ENCODE results near the gene PLCH2. TPM values are rescaled to one million over a fixed set of nuclear protein-coding genes. Genes with fewer than 3 reads are reported as not detected.

PLCH2 gene, protein sequence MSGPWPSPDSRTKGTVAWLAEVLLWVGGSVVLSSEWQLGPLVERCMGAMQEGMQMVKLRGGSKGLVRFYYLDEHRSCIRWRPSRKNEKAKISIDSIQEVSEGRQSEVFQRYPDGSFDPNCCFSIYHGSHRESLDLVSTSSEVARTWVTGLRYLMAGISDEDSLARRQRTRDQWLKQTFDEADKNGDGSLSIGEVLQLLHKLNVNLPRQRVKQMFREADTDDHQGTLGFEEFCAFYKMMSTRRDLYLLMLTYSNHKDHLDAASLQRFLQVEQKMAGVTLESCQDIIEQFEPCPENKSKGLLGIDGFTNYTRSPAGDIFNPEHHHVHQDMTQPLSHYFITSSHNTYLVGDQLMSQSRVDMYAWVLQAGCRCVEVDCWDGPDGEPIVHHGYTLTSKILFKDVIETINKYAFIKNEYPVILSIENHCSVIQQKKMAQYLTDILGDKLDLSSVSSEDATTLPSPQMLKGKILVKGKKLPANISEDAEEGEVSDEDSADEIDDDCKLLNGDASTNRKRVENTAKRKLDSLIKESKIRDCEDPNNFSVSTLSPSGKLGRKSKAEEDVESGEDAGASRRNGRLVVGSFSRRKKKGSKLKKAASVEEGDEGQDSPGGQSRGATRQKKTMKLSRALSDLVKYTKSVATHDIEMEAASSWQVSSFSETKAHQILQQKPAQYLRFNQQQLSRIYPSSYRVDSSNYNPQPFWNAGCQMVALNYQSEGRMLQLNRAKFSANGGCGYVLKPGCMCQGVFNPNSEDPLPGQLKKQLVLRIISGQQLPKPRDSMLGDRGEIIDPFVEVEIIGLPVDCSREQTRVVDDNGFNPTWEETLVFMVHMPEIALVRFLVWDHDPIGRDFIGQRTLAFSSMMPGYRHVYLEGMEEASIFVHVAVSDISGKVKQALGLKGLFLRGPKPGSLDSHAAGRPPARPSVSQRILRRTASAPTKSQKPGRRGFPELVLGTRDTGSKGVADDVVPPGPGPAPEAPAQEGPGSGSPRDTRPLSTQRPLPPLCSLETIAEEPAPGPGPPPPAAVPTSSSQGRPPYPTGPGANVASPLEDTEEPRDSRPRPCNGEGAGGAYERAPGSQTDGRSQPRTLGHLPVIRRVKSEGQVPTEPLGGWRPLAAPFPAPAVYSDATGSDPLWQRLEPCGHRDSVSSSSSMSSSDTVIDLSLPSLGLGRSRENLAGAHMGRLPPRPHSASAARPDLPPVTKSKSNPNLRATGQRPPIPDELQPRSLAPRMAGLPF (N-terminal part only)
- total RNA-seq: 0.11 TPM
- long read RNA-seq: 0 reads

DNA sequence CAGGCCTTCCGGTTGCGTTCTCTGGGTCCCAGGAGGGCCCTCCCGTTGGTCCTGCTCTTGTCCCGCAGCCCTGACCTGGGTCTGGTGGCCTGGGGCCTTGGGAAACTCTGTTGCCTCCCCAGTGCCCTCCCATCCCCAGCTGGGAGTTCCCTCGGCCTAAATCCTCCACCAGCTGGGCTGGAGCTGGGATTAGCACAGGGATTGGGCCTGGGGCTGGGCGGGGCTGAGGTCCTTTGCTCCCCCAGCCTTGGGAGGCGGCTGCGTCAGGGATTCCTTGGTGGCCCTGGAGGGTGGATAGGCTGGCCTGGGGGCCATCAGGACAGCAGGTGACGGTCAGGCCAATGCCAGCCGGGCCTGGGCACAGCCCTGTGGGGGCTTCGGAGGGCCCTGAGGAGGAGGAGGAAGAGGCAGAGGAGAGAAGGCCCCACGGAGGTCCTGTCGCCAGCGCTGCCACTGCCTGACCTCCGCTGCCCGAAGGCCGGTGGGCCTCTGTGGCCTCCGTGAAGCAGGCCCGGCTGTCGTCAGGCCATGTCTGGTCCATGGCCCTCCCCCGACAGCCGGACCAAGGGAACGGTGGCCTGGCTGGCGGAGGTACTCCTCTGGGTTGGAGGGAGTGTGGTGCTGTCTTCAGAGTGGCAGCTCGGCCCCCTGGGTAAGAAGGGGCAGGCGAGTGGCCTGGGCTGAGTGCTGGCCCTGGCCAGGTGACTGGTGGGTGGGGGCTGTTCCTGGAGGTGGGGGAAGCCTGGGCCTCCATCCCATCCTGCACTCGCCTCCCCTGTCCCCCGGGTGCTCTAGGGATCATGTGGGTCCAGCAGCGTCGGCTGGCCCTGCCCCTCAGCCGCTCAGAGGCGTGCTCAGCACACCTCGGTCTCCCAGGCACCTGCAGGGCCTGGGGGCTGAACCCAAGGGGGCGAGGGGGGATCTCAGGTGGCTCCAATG, at the start of gene PLCH2:
PLCH2 (plus strand) TSS at position 229 of the 939 bp plus-strand sequence; CDS start at position 529, 300 bp downstream.
- no peak for DNase-seq (ENCODE audit: low spot score)
- intact Hi-C loops (cut with DNase I): no loop called here

DNA sequence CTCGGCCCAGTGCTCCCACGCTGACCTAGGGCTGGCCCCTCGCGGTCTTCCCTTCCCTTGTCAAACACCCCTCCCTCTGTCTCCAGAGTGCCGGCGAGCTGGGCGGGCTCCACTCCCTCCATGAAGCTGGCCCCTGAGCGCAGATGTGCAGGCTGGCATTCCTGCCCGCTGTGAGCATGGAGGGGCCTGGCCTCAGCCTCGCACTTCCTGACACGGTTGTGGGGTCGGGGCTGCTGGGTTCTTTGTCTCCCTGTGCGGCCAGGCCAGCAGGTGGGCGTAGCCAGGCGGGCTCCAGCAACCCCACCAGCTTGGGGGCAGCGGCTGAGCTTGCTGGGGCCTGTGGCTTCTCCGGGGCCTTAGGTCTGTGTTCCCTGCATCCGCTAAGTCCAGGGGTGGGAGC, 49.5 kb upstream of the PLCH2 start:
- intact Hi-C loops (cut with DNase I): no loop called here
- no peak for DNase-seq (ENCODE audit: low spot score)

DNA sequence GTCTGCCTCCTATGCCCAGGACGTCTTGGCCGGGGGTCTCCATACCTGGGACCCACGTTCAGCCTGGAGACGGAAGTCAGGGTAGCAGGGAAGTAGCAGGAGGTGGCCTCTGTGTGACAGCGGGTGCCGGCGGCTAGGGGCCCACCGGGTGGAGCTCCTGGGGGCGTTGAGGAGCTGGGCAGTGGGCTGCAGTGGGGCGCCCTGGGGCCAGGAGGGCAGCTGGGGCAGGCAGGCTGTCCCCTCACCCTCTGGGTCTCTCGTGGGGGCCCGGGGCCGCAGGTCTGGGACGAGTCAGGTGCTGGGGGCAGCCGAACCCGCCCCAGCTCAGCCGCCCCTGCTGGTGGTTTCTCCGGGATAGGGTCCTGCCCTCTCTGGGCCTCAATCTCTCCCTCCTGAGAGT, 49.0 kb upstream of the PLCH2 start:
- intact Hi-C loops (cut with DNase I): no loop called here
- DNase-seq (ENCODE audit: low spot score): no peak

DNA sequence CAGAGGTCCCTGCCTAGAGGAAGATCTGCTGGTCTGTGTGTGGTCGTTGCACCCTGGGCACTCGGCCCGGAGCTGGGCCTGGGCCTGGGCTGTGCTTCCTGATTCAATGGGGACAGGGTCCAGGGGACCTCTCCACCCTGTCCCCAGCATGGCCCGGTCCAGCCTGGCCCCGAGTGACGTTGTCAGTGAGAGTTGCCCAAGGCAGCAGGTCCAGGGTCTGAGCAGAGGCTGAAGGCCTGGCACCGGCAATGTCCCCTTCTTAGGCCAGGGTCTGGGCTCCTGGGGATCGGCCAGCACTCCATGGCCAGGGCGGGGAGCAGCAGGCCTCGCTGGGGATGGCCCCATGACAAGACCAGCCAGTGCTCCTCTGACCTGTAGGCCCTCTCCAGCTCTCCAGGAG, 48.1 kb upstream of the PLCH2 start:
- DNase-seq (ENCODE audit: low spot score): no peak
- intact Hi-C loops (cut with DNase I): no loop called here

DNA sequence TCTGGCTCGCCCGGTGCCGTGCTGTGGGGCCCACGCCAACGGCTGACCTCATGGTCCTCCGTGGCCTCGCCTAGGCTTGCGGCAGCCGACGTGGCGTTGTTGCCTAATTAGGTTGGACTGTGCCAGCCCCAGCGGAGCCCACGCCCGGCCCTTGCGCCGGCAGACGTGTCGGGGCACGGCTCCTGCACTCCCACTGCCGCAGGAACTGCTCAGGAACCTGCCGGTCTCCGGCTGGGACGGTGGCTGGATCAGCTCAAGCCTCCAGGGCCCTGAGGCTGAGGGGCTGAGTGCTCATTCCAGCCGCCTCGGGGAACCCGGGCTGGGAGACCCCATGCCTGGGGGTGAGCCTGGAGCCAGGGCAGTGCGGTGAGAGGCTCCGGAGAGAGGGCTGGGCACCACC, 47.6 kb upstream of the PLCH2 start:
- no peak for DNase-seq (ENCODE audit: low spot score)
- intact Hi-C loops (cut with DNase I): no loop called here

DNA sequence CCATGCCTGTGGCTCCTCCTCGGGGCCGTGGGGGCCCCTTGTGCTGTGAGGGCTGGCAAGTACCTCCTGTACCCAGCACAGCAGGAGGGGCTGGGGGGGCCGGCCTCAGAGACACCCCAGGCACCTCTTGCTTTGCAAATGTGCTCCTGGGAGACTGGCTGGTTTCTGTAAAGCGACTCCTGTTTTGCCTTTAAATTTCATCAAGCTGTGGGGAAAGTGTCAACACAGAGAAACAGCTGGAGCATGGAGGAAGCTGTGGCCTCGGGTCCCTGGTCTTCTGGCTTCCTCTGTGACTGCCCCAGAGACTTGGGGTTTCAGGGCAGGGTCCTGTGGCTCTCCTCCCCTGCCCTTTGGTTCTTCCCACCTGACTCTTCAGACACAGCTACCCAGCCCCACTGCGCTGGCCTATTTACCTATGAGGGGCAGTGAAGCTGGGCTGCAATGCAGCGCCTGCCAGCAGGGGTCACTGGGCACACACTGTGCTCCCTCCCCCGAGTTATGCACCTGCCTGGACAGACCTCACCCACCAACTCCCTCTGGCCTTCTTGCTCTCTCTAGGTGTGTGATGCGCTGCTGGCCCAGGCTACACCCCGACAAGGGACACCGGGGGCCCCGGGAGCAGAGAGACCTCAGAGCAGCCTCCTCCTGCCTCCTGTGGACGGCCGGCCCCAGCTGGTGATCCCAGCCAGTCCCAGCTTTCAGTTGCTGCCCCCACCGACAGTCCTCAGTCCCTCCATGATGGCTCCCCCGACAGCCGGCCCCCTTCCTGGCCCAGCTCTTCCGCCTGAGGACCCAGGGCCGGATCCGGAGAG, 46.1 kb upstream of the PLCH2 start:
- intact Hi-C loops (cut with DNase I): loop anchor here (10.0 kb wide), 1 partner anchor 375 kb away; the partner anchor contains the start of gene TTC34

DNA sequence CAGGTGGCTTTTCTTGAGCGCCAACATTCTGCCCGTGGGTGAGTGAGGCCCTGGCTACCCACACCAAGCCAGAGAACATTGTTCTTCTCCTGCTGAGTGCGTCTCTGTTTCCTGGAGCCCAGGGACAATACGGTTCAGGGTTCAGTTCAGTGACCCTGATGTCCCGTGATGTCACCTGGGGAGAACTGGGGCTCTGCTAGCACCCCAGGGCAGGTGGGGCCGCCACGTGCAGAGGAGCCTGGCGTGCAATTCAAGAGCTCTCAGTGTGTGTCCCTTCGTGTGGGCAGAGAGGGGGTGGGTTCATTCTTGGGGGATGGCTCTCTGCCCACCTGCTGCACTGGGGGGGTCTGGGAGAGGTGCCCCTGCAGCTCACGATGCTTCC, 45.5 kb upstream of the PLCH2 start:
- no peak for DNase-seq (ENCODE audit: low spot score)
- intact Hi-C loops (cut with DNase I): loop anchor here (10.0 kb wide), 1 partner anchor 374 kb away; the partner anchor contains the start of gene TTC34

More for the DNA sequence above, 46.1 kb upstream of the PLCH2 start:
- DNase-seq (ENCODE audit: low spot score): no peak

DNA sequence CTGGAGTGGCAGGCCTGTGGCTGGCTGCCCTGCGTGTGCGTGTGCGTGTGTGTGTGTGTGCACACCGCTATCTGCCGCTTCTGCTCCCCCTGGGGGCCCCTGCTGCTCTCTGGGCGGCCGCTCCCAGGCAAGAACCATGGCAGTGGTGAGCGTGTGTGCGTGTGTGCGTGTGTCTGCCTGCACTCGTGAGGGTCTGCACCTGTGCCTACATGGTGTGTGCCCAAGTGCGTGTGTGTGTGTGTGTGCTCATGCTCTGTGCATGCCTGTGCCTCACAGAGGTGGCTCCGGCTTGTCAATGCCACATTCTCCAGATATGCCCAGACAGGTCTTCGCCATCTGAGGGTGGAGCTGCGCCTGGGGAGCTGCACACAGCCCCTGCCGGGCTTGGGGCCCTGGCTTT, 45.0 kb upstream of the PLCH2 start:
- intact Hi-C loops (cut with DNase I): loop anchor here (10.0 kb wide), 1 partner anchor 374 kb away; the partner anchor contains the start of gene TTC34
- DNase-seq (ENCODE audit: low spot score): no peak

DNA sequence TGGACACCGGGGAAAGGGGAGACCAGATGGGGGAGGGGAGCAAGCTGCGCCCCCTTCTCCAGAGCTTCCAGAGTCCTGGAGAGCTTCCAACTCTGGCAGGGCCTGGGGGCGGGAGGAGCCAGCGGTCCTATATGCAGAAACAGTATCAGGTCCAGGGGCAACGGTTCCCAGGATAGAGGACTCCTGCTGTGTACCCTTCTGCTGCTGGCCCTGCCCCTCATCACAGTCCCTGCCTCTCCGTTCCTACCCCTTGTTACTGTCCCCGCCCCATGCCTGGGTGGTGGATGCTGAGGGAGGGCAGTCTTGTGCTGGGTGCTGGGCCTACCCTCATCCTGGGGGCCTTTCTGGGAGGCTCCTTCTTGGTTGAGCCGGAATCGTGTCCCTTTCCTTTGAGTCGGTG, 44.6 kb upstream of the PLCH2 start:
- intact Hi-C loops (cut with DNase I): loop anchor here (10.0 kb wide), 1 partner anchor 373 kb away; the partner anchor contains the start of gene TTC34
- no peak for DNase-seq (ENCODE audit: low spot score)

DNA sequence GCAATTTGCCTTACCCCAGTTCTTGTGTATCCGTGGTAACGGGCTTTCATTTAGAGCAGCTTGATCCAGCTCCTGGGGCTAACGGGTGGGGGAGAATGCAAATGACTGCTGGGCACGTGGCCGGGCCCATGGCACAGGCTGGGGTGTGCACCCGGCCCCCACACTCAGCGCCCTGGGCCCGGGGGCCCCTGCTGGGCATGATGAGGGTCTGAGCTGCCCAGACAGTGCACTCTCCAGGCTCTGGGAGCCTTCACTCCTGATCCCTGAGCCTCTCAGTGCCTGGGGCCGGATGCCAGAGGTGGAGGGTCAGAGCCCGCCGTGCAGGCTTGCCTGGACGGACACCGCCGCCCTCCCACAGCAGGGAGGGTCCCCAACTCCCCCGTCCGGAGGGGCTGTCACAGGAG, 43.6 kb upstream of the PLCH2 start:
- intact Hi-C loops (cut with DNase I): loop anchor here (10.0 kb wide), 1 partner anchor 372 kb away; the partner anchor contains the start of gene TTC34
- no peak for DNase-seq (ENCODE audit: low spot score)

DNA sequence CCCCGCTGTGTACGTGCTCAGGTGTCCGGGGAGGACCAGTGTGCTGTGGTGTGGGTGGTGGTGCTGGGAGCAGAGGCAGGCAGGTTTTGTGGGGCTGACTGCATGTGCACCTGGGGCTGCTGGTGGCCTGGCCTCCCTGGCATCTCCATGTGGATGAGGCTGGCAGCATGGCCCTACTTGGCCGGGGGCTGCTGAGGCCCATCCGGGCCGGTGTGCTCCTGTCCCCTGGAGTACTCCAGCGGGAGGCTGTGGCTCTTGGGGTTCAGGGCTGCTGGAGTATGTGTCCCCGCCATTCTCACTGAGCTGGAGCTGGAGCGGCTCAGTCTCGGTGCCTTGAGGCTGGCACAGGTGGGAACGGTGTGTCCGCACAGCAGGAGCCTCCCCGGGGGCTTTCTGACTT, 42.9 kb upstream of the PLCH2 start:
- DNase-seq (ENCODE audit: low spot score): no peak

DNA sequence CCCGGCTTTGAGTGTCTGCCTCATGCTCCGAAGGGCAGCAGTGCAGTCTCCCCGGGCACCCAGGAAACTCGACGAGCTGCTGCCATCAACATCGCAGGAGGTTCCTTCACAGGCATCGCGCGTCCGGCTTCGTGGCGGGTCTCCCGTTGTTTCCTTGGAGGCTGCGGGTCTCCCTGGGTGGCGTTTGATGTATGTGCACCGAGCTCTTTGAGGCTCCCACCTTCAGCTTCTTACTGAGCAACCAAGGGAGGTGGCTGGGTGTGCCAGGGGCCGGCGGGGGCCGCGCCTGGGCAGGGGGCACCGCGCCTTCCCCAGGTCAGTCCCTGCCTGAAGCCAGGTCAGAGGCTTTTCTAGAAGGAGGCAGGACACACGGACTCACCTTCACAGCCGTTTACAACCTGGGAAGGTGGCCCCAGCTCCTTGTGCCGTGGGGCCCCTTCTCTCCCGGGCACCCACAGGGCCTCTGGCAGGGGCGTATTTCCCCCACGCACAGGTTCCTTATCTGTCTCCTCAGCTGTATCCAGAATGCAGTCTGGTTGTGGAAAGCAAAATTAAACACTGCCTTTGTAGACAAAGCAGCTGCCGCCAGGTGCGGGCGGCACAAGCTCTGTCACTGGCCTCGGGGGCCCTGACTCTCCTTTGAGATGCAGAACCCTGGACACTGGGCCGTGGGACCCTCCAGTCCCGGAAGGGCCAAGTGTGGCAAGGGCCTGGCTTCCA, 42.0 kb upstream of the PLCH2 start:
- DNase-seq (ENCODE audit: low spot score): no peak
- intact Hi-C loops (cut with DNase I): loop anchor here (10.0 kb wide), 1 partner anchor 371 kb away; the partner anchor contains the start of gene TTC34

More for the DNA sequence above, 42.9 kb upstream of the PLCH2 start:
- intact Hi-C loops (cut with DNase I): loop anchor here (10.0 kb wide), 1 partner anchor 372 kb away; the partner anchor contains the start of gene TTC34

DNA sequence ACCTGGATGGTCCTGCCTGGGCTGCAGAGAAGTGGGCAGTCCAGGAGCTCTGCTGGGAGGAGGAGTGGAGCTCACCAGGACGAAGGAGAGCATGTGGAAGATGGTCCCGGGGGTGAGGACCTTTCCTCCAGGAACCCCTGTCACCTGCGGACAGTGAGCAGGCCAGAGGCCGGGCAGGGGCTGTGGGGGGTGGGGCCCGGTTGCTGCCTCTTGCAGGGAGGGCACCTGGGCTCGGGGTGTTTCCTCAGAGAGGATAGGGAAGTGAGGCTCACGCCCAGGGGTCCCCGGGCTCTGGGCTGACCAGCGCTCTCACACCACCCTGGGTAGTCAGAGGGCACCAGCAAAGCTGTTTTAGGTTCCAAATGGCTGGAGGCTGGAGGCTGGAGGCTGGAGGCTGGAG, 41.0 kb upstream of the PLCH2 start:
- no peak for DNase-seq (ENCODE audit: low spot score)
- intact Hi-C loops (cut with DNase I): loop anchor here (10.0 kb wide), 1 partner anchor 370 kb away; the partner anchor contains the start of gene TTC34

DNA sequence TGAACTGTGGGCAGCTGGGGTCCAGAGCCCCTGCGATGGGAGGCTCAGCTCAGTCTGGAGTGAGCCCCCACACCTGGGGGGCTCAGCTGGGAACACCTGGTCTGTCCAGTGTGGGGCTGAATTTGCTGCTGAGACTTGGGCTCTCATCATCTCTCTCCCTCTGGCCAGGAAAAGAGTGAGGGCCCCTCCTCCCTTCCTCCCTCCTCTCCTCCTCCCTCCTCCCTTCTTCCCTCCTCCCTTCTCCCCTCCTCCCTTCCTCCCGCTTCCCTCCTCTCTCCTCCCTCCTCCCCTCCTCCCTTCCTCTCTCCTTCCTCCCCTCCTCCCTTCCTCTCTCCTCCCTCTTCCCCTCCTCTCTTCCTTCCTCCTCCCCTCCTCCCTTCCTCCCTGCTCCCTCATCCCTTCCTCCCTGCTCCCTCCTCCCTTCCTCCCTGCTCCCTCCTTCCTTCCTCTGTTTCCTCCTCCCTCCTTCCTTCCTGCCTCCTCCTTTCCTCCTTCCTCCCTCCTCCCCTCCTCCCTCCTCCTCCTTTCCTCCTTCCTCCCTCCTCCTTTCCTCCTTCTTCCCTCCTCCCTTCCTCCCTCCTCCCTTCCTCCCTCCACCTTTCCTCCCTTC, 40.2 kb upstream of the PLCH2 start:
- DNase-seq (ENCODE audit: low spot score): no peak
- intact Hi-C loops (cut with DNase I): loop anchor here (10.0 kb wide), 1 partner anchor 369 kb away; the partner anchor contains the start of gene TTC34

DNA sequence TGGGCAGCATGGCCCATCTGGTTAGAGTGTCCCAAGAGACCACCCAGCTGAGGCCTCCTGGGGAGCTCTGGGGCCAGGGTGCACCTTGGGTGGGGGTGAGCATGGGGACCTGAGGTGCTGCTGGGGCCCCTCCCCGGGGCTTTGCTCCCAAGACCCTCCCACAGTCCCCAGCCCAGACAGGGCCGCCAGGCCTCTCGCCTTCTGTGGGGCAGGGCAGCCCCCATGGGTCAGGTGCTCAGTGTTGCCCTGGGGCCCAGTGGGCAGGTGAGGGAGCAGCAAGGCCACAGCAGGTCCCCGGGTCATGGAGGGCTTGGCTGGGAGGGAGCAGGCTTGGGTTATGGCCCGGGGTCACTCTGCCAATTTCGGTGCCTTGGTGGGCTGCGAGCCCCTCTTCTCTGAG, 39.2 kb upstream of the PLCH2 start:
- intact Hi-C loops (cut with DNase I): loop anchor here (10.0 kb wide), 1 partner anchor 368 kb away; the partner anchor contains the start of gene TTC34

DNA sequence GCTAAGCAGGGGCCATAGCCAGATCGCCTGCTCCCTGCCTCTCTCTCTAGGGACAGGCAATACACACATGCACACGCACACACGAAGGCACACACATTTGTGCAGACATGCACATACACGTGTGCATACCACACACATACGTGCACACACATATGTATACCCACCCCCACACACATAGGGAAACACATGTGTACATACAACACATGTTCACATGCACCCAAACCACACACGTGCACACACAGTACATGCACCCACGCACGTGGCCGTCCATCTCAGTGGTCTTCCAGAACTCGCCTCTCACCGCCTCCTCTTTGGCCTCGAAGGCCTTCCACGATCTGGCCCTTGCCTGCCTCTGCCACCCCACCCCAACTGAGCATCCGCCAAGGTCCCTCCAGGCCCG, 38.5 kb upstream of the PLCH2 start:
- DNase-seq (ENCODE audit: low spot score): no peak
- intact Hi-C loops (cut with DNase I): loop anchor here (10.0 kb wide), 1 partner anchor 367 kb away; the partner anchor contains the start of gene TTC34

More for the DNA sequence above, 39.2 kb upstream of the PLCH2 start:
- DNase-seq (ENCODE audit: low spot score): no peak

Measured in cardiac septum (tissue), 1 donor.